ENCODE data around the gene DGKI. TPM values are rescaled to one million over a fixed set of nuclear protein-coding genes. Genes with fewer than 3 reads are reported as not detected.

DGKI gene
- total RNA-seq, 4 donors from 2014 or later: 45.1 to 71.0 (median 48.7) TPM

DNA sequence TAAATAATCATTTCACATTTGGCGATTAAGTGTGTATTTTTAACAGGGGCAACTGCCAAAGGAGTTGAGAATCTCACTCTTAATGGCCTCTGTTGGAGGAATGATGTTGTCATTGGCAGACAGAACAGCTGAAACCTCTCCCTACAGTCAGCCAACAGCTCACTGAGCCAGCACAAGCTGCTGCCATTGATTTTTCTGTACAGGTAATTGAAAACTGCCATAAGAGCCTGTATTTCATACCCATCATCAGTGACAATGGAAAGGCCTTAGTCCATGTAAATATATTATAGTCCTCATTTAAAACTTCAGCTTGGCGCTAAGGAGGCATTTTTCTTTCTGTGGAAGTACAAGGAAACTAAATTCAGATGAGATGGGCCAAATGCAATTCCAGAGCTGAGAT, 475.2 kb downstream of the DGKI start:
- Histone ChIP-seq H3K27ac (no peak overlapping the region), H3K36me3 (no peaks in the 10 kb centered on the region), H3K9me3 (no peaks in the 10 kb centered on the region), H3K4me1 (no peaks in the 10 kb centered on the region), H3K4me3 (replicated peaks in 1 of 3) (no peak overlapping the region), H3K27me3 (no peaks in the 10 kb centered on the region)
- TF ChIP-seq, protein P1, sequence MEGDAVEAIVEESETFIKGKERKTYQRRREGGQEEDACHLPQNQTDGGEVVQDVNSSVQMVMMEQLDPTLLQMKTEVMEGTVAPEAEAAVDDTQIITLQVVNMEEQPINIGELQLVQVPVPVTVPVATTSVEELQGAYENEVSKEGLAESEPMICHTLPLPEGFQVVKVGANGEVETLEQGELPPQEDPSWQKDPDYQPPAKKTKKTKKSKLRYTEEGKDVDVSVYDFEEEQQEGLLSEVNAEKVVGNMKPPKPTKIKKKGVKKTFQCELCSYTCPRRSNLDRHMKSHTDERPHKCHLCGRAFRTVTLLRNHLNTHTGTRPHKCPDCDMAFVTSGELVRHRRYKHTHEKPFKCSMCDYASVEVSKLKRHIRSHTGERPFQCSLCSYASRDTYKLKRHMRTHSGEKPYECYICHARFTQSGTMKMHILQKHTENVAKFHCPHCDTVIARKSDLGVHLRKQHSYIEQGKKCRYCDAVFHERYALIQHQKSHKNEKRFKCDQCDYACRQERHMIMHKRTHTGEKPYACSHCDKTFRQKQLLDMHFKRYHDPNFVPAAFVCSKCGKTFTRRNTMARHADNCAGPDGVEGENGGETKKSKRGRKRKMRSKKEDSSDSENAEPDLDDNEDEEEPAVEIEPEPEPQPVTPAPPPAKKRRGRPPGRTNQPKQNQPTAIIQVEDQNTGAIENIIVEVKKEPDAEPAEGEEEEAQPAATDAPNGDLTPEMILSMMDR (IDR thresholded peaks at IDR 0.05): no peak
- no peak for TF ChIP-seq POLR2A (IDR thresholded peaks at IDR 0.05)
- intact Hi-C loops (cut with DNase I): no loop called here
- DNase-seq: no peak
- WGBS, 2 donors: 82 to 90% methylated on average over 2 of the region's 2 CpGs

DNA sequence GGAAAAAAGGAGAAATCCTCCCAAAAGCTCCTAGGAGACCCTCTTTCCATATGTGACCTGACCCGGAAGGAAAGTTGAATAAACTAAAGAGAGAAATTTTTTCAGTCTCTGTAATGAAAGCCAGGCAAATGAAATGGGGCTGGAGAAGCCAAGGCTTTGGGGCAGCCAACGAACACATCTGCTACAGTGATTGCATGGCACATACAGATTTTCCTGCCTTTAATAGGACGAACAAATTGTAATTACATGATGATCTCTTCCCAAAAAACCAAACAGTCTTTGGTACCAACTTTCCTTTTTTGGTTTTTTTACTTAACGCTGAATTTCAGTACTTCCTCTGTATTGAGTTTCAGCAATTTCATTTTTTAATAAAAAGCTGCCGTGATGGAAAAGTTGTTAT, 479.8 kb downstream of the DGKI start:
- no peak for DNase-seq
- TF ChIP-seq, protein P1 (IDR thresholded peaks at IDR 0.05): no peak
- TF ChIP-seq POLR2A (IDR thresholded peaks at IDR 0.05): no peak
- Histone ChIP-seq H3K27ac (no peak overlapping the region), H3K4me3 (replicated peaks in 1 of 3) (no peak overlapping the region), H3K4me1 (no peaks in the 10 kb centered on the region), H3K36me3 (no peaks in the 10 kb centered on the region), H3K9me3 (no peaks in the 10 kb centered on the region), H3K27me3 (no peaks in the 10 kb centered on the region)
- intact Hi-C loops (cut with DNase I): no loop called here
- 90 to 94% methylated on average over 5 of the region's 5 CpGs for WGBS, 2 donors

DNA sequence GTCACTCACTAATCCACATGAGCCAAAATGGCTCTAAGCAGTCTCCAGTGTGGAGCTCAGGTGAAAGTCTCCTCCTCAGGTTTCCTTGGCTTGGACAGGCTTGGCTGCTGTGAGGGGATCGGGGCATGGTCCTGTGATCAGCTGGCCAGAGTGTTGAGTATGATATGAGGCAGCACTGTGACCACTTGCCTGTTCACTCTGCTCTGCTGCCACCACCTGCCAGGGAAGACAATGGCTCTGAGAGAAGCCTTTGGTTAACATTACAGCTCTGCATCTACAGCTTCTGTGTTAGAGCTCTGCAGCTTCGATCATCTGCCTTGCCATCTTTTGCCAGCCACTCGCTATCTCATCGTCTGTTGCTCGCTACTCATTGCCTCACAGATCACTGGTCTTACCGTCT, 483.1 kb downstream of the DGKI start:
- H3K36me3 ChIP-seq: no peaks in the 10 kb centered on the region
- H3K4me1 ChIP-seq: no peaks in the 10 kb centered on the region
- H3K27me3 ChIP-seq: no peaks in the 10 kb centered on the region
- WGBS, 2 donors: 94 to 96% methylated on average over 6 of the region's 6 CpGs
- H3K9me3 ChIP-seq: no peaks in the 10 kb centered on the region
- H3K4me3 ChIP-seq (replicated peaks in 1 of 3): no peak overlapping the region
- TF ChIP-seq POLR2A (IDR thresholded peaks at IDR 0.05): no peak
- TF ChIP-seq, protein P1 (IDR thresholded peaks at IDR 0.05): no peak
- intact Hi-C loops (cut with DNase I): no loop called here
- no peak overlapping the region for H3K27ac ChIP-seq
- no peak for DNase-seq

DNA sequence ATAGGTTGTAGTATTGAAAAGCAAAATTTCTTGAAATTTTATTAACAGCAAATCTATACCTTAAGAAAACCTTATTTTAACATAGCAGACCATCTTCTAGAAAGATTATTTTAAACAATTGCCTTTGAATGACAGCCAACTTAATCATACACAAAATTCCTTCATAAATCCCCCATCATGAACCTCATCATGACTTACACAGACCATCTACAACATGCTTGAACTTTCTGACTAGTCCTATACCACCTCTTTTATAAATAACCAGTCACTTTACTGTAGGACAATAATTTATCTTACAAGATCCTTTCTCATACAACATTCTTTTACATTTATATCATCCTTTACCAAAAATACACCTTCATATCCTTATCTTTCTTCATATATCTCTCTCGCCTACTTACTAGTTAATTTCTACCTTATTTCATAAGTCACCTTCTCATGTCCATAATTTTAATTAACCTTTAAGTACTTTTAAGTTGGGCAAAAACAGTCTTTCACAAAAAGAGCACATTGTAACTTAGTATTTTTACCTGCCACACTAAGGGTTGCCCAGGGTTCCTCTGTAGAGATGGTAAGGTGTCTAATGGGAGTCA, 486.6 kb downstream of the DGKI start:
- Histone ChIP-seq H3K36me3 (no peaks in the 10 kb centered on the region), H3K27ac (no peak overlapping the region), H3K4me3 (replicated peaks in 1 of 3) (no peak overlapping the region), H3K9me3 (no peaks in the 10 kb centered on the region), H3K27me3 (no peaks in the 10 kb centered on the region), H3K4me1 (no peaks in the 10 kb centered on the region)
- 49 to 55% methylated on average over 1 of the region's 1 CpG for WGBS, 2 donors
- DNase-seq: no peak
- intact Hi-C loops (cut with DNase I): no loop called here
- no peak for TF ChIP-seq POLR2A (IDR thresholded peaks at IDR 0.05)
- TF ChIP-seq, protein P1 (IDR thresholded peaks at IDR 0.05): no peak

DNA sequence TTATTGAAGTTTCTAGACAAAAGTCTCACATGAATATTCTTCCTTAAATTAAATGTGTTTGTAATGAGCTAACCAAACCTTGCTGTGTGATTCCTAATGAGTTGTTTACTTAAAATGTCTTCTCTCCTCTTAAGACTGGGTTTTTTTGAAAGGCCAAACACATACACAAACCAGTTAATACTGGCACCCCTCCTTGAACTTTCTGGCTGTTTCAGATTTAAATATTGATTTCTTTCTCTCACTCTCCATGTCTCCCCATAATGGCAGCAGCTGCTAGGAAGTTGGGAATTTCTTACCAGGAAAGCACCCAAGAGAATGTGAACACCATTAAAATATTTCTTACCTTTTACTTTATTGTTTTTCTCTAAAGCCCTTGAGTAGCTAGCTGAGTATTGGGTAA, 491.8 kb downstream of the DGKI start:
- Histone ChIP-seq H3K9me3 (no peaks in the 10 kb centered on the region), H3K4me3 (replicated peaks in 1 of 3) (no peak overlapping the region), H3K36me3 (no peaks in the 10 kb centered on the region), H3K4me1 (no peaks in the 10 kb centered on the region), H3K27me3 (no peaks in the 10 kb centered on the region), H3K27ac (no peak overlapping the region)
- TF ChIP-seq, protein P1 (IDR thresholded peaks at IDR 0.05): no peak
- TF ChIP-seq POLR2A (IDR thresholded peaks at IDR 0.05): no peak
- no peak for DNase-seq
- intact Hi-C loops (cut with DNase I): no loop called here

Data from thyroid gland (tissue), 4 donors.